ENCODE data around the gene ADAMTS19.

Gene ADAMTS19

GRCh38 chr5:129698661-129699060 is 238.6 kb downstream of the ADAMTS19 start:
- DNase-seq: no peak

GRCh38 chr5:129716235-129716634 is 256.1 kb downstream of the ADAMTS19 start:
- no peak for DNase-seq

DNA sequence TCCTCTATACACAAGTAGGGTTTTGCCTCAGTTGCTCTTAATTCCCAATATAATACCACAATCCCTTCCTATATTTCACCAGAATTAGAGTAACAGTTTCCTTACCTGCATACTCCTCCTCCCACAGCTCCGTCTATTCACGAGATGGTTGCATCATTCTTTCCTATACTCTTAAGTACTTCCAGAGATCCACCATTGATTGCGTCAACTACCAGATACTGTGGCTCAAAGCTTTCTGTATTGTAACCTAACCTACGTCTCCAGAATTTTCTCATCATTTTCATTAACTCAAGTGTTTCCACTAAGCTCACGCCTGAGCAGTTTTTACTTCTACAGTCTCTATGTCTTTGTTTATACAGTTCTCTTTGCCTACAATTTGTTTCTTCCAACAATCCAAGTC is 256.6 kb downstream of the ADAMTS19 start:
- no peak for DNase-seq

DNA sequence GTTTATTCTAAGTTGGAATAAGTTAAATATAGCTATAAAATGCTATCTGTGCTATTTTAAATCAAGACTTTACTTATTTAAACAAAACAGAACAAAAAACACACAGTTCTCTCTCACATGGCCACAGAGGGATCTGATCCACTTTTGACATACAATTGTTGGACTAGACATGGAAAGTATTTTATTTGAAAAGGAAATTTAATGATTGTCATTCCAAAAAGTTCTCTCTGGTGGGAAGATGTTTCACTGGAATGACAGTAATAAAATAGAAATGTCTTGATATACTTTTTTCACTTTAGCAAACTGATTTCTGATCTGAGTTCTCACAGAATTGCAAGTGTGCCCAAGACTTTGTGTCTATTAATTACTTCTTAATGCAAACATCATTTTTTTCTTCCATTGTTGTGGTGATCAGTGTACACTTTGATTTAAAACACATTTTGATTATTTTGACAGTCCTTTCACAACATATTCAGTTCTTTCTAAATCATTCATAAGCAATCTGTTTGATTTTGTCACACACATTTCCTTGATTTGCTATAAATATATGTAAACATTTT is 257.7 kb downstream of the ADAMTS19 start:
- no peak for DNase-seq

GRCh38 chr5:129718471-129719090 is 258.5 kb downstream of the ADAMTS19 start:
- no peak for DNase-seq

GRCh38 chr5:129724222-129724621 is 264.1 kb downstream of the ADAMTS19 start:
- no peak for DNase-seq

GRCh38 chr5:129724647-129725046 is 264.5 kb downstream of the ADAMTS19 start:
- DNase-seq: no peak

DNA sequence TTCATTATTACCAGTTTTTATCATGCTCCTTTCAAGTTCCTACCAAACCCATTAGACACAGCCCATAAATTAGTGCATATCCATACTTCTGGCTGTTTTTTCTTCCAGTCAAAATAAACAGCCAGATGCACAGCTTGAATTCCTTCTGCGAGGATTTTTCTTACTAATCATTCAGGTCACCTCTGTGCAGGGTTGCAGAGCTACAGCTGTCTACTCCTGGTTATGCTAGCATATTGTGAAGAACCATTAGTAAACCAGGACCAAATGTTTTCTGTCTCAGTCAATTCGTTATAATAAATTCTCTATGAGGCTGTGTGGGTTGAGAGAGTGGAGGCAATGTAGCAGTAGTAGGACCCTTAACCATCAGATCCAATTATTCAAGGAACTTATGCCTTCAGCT is 279.7 kb downstream of the ADAMTS19 start:
- no peak for DNase-seq

GRCh38 chr5:129743541-129744187 is 283.6 kb downstream of the ADAMTS19 start:
- DNase-seq: no peak

GRCh38 chr5:129745997-129746396 is 285.9 kb downstream of the ADAMTS19 start:
- DNase-seq: no peak

- no peak for DNase-seq
Observed at GRCh38 chr5:129746876-129747275, 286.8 kb downstream of the ADAMTS19 start.

DNA sequence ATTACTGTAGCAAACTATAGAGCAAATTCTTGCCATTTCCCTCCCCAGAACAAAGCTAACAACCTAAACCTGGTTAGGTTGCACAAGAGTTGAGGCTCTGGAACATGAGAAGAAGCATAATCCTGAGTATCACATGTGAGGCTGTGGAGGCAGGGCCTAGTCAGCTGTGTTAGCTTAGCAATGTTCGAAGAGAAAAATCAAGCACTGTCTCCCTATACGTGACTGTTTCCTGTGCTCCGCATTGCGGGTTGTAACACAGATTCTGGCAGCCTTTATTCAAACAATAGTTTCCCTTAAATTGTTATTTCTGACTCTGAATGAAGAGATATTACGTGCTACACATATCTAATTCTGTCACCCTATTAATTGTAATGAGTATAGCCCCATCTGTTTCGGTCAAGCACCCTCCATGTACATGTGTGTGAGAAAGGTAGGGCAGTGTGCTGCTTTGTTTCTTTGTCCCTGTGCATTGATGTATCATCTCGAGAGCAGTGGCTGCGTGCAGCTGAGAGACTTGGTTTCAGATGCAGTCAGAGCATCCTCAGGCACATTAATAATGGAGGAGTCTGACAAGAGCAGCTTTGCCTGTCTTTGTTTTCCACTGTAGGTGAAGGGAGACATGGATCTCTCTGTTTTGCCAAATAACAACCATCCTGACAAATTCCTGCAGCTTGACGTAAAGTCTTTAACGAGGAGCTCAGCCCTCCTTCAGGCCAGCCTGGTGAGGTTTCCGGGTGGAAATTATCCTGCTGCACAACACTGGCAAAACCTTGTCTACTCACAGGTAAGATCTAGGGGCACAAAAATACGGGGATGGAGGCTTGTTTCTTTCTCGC is 287.7 kb downstream of the ADAMTS19 start, which contains the start of gene MINAR2:
MINAR2 (plus strand) TSS at position 523 of the 836 bp plus-strand sequence; CDS start at position 620, 97 bp downstream.
- no peak for DNase-seq

DNA sequence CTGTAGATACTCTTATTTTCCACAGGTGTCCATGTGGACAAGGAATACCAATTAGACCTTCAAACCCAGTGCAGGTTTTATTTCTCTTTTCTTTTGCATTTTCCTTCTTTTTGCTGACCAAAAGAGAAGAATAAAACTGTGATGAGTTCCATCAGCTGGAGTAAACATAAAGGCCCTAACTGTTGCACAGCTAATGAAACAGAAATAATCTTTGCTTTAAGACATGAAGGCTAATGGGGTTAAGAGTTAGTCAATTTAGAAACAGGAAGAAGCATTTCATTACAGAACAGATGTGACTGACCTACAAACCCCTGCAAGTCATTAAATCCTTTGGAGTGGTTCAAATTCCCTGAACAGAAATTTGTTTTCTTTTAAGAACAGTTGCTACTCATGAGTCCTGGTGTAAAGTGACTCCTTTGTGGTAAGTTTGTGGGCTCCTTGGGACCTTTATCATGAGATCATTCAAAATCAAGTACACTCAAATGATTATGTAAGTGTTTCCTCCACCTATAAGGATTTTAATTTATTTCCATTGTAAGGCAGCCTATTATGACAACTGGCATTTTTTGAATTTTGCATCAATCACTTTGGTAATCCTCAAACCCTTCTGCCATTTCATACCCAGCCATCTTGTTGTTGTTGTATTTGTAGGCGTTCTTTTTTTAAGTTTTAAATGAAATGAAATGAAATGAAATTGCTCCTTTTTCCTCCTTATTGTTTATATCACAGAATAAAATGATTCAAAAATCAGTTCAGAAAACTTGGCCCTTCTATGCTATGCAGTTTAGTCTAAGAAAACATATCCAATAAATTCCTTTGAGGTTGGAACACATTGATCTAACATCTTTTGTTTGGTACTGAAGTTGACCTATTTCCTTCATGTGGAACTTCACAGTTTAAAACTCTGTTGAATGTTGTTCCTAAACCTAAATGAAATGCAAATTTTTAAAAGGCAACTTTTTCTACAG is 289.1 kb downstream of the ADAMTS19 start:
- DNase-seq: no peak

DNA sequence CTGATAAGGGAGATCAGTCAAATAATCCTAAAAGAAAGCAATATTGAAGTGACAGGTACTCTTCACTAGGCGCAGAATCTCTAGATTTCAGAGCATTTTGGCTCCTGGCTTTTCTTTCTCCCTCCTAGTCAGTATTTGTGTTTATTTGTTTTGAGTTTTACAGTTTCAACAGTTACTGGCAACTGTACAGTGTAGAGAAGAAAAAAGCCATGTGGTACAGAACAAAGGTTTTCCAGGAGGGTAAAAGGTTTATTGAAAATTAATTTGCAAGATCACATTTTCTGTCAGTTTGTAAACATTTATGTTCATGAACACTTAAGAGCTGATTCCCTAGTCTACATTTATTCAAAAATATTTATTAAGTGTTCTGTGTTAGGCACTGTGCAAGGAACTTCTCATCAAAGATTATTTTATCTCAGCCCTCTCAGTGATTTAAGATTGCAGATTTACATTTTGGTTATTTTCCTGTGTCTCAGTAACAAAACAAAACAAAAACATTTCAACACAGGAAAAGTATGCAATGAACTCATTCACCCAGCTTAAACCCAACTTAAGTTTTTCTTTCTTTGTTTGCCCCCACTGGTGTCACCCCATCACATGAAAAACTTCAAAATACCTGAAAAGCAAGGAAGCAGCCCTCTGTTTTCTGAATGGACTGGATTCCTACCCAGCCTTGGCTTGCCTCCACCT is 300.7 kb downstream of the ADAMTS19 start:
- DNase-seq: no peak

GRCh38 chr5:129763651-129764050 is 303.6 kb downstream of the ADAMTS19 start:
- DNase-seq: no peak

- DNase-seq: no peak
Observed at GRCh38 chr5:129766798-129767197, 306.7 kb downstream of the ADAMTS19 start.

DNA sequence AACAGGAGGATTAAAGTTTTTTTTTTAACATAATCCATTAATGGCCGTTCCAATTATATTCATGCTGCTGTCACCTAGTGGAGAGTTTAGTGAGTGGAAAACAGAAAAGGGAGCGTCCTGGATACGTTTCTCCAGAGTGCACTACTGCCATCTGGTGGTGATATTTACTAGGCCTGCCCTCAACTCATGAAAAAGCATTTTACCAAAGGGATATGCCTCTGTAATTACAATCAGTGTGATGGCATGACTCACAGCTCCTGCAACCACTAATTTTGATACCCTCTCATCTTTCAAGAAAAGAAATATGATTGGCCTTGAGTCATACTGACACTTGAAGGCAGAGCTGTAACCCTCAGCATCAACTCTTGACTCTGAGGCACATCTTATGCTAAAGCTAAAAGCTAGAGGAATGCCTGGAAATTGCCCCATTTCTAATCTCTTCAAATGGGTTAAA is 307.9 kb downstream of the ADAMTS19 start:
- DNase-seq: peak in 2 of 4 experiments; percentile 2 to 8

GRCh38 chr5:129768735-129769134 is 308.6 kb downstream of the ADAMTS19 start:
- DNase-seq: no peak

DNA sequence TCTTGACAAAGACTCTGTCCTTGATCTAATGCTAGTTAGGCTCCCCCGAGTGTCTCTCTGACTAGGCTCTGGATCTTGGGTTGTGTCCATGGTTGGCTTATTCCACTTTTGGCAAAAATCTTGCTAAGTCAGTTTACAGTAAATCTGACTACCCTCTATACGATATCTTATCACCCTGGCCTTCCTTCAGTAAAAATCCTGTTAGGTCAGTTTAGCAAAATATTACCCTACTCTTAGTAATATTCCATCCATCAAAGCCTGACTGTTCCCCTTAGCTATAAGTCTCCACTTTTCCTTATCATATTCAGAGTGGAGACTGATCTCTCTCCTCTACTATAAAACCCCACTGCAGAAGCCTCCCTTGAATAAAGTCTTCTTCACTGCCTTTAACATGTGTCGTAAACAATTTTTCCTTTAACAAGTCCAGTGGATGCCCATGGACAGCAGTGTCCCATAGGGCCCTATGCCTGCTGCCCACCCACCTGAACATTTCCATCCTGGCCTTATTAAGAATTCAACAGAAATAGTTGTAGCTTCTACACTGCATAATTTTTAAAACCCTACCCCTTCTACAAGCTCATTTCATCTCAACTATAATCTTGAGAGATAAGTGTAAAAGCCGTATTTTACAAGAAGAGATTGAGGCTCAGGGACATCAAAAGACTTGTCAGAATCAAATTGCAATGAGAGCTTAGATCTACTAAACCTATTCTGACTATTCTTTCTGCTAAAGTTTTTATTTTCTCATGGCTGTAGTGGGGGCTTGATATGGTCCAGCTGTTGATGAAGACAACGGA is 310.1 kb downstream of the ADAMTS19 start:
- no peak for DNase-seq

GRCh38 chr5:129771058-129771838 is 311.1 kb downstream of the ADAMTS19 start:
- no peak for DNase-seq

Data from activated CD4-positive, CD25-positive, alpha-beta regulatory T cell (primary cell).